GM10266 (cell line): Measurements from ENCODE around the gene CSTPP1.

ENCODE experiments used
- DNase-seq: peaks from one replicate; pipeline ENCODE4 v3.0.0; 2012; ENCODE audit errors: extremely low spot score
- CTCF ChIP-seq: IDR thresholded peaks from 2 replicates; pipeline ENCODE4 v1.5.1; 2012; ENCODE audit warnings: mild to moderate bottlenecking, low read depth; ENCODE audit not compliant: control insufficient read depth, insufficient read depth; ENCODE audit errors: missing control alignments

CSTPP1 gene

GRCh38 chr11:47052576-47052975 is 116.0 kb downstream of the CSTPP1 start:
- no peak for DNase-seq

GRCh38 chr11:47055534-47055933 is 119.0 kb downstream of the CSTPP1 start:
- TF ChIP-seq CTCF: no peak
- DNase-seq: no peak

More at GRCh38 chr11:47052576-47052975, 116.0 kb downstream of the CSTPP1 start:
- TF ChIP-seq CTCF: no peak

- no peak for DNase-seq
Measured at GRCh38 chr11:47056261-47056915, 119.8 kb downstream of the CSTPP1 start.

GRCh38 chr11:47057365-47057764 is 120.8 kb downstream of the CSTPP1 start:
- TF ChIP-seq CTCF: no peak
- DNase-seq: no peak

More at GRCh38 chr11:47056261-47056915, 119.8 kb downstream of the CSTPP1 start:
- TF ChIP-seq CTCF: no peak

- no peak for TF ChIP-seq CTCF
- DNase-seq: no peak
Measured at GRCh38 chr11:47060807-47061206, 124.2 kb downstream of the CSTPP1 start.

- no peak for DNase-seq
Measured at GRCh38 chr11:47061429-47062178, 125.0 kb downstream of the CSTPP1 start.

More at GRCh38 chr11:47061429-47062178, 125.0 kb downstream of the CSTPP1 start:
- TF ChIP-seq CTCF: no peak
